Tibial nerve (tissue), 3 donors: ENCODE measurements around the gene ETV3.

ENCODE experiments used
- CTCF ChIP-seq, 5 experiments: fragments of 200-600 bp in 3 of 5; fragments of 450-650 bp in 2 of 5; sonication (generic) in 3 of 5; IDR thresholded peaks; one replicate each; pipeline ENCODE4 v1.5.1; 2016 to 2019; ENCODE audit warnings: antibody characterized with exemption in 5 of 5, mild to moderate bottlenecking in 3 of 5, moderate library complexity in 2 of 5
- POLR2A ChIP-seq, 2 donors: fragments of 450-650 bp; IDR thresholded peaks; one replicate each; pipeline ENCODE4 v1.6.1; 2017; ENCODE audit warnings: antibody characterized with exemption in 2 of 2, mild to moderate bottlenecking in 2 of 2, moderate library complexity in 2 of 2

DNA sequence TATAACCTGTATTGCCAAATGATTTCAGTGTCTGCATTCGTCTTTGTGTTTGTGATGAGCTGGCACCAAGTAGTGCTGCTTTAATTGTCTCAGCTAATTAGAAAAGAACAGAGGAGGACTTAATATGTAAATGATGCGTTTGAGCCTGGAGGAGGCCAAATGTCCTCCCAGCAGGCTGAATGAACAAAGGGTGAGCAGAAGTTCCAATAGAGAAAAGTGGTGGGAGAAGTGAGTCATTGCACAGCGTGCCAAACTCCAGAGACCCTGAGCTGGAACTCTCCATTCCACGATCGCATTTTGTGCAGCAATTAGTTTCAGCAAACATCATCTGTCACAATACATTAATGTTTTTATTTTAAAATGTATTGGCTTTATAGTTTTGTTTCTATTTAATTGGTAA lies 56.5 kb downstream of the ETV3 start:
- TF ChIP-seq CTCF (IDR thresholded peaks at IDR 0.05) (no peak), POLR2A (IDR thresholded peaks at IDR 0.05) (no peak)
